GM12874 (cell line): ENCODE results near the gene TENM4.

Source experiments
- CTCF ChIP-seq: IDR thresholded peaks from 2 replicates; pipeline ENCODE4 v1.5.1; 2011; ENCODE audit warnings: low read depth, mild to moderate bottlenecking, control low read depth, low read length, moderate library complexity; ENCODE audit not compliant: insufficient read depth

TENM4 gene

DNA sequence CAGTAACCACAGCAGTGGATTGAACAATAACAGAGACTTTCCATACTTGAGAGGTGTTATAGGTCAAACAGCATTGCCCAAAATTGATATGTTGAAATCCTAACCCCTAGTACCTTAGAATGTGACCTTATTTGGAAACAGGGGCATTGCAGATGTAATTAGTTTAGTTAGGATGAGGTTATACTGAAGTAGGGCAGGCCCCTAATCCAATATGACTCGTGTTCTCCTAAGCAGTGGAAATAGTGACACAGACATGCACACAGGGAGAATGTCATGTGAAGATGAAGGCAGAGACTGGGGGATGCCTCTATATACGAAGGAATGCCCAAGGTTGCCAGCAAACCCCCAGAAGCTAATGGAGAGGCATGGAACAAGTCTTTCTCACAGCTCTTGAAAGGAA, 270.5 kb downstream of the TENM4 start:
- no peak for TF ChIP-seq CTCF

- no peak for TF ChIP-seq CTCF
These were observed 272.2 kb downstream of the TENM4 start for GRCh38 chr11:79168530-79169110.

DNA sequence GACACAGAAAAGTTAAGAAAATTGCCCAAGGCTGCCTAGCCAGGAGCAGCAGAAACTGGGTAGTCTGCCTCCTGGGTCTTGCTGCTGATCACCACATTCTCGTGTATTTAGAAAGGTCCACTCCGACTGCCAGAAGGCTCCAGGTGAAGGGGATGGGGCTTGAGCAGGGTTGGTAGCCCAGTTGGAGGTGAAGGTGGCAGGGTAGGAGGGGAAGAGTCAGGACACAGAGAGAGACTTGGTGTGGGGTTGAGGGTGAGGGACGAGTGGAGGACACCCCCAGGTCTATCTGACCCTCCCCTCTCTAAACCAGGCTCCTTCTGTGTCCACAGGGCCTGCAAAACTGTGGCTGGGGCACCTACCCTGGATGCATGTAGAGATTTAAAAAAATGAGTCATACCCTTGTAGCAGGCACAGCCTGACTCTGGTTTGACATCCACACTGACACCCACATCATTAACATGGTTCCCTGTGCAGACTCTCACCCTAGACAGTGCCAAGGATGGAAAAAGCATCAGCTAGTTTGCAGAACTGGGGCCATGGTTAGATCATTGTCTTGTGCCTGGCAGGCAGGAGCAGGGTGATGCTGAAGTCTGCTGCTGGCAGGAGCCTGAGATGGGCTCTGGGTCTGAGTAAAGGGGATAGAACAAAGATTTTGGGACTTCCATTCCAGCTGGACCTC, 273.2 kb downstream of the TENM4 start:
- no peak for TF ChIP-seq CTCF

- TF ChIP-seq CTCF = no peak
These were observed 274.9 kb downstream of the TENM4 start for GRCh38 chr11:79165908-79166307.

DNA sequence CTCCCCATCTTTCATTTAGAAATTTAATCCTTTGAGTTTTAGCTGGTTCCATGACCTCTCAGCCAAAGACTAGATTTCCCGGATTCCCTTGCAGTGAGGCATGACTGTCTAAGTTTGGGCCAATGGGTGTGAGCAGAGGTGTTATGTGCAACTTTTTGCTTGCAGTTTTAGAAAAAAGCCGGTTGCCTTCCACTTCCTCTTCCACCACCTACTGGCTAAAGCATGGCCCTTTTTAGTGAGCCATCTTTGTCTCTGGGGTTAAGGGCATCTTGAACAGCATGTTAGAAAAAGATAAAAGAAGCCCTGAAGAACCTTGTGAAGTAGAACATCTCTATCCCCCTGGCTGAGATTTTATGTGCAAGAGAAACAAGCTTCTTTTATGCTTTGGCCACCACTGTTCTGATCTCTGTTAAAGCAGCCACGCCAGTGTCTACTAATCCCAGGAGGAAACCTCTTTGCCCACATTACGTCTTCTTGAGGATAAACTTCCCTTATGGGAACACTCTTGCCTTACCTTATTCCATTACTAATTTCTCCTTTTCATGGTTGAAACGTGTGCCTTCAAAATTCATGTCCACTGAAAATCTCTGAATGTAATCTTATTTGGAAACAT, 279.9 kb downstream of the TENM4 start:
- peak; percentile 35 for TF ChIP-seq CTCF

DNA sequence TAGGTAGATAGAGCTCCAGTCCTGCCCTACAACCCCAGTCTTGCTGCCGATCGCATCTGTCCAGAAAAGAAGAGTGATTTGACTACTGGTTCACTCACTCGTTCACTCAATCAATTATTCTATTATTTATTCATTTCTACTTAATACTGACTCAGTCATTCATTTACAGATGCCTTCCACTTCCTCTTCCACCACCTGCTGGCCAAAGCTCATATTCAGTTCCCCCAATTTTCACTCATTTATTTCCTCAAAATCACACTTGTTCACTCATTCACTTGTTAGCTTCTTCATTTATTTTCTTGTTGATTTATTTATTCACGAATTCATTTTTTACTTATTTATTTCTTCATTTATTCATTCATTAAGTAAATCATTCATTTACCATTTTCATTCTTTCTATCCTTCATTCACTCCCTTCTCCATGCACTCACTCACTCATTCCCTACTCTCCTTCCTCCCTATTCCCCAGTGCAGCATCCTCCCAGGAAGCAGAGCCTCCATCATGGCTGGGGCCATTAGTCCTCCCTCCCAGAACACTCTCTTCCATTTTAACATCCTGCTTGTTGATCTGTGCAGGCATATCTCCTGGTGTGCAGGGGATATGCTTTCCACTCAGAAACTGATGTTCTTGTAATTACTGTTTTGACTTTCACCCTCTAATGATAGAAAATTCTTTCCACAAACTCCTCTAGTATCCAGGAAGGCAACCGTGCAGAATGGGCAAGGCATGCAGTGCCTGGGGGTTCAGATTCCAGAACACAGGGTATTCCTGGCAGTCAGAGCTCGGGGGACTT, 281.0 kb downstream of the TENM4 start:
- TF ChIP-seq CTCF = no peak

- no peak for TF ChIP-seq CTCF
These were observed 283.1 kb downstream of the TENM4 start for GRCh38 chr11:79157738-79158137.
